Measurements from ENCODE around the gene NALF2.

The NALF2 gene

GRCh38 chrX:69507500-69507789 is 3.3 kb downstream of the NALF2 start:
- H3K4me3 Mint-ChIP-seq: no peak overlapping the region
- H3K9me3 Mint-ChIP-seq: peaks cover 1% of the 10 kb centered on the region
- H3K4me1 Mint-ChIP-seq: peaks cover 4% of the 10 kb centered on the region

GRCh38 chrX:69508610-69509009 is 4.5 kb downstream of the NALF2 start:
- Mint-ChIP-seq H3K4me3 (no peak overlapping the region), H3K4me1 (peaks cover 4% of the 10 kb centered on the region), H3K27ac (no peak overlapping the region), H3K9me3 (peaks cover 1% of the 10 kb centered on the region), H3K27me3 (peaks cover 12% of the 10 kb centered on the region), H3K36me3 (peaks cover 2% of the 10 kb centered on the region)
- ATAC-seq (ENCODE audit: low read depth) (no peak), DNase-seq (ENCODE audit: low spot score in 2 of 2) (no peak)

More at GRCh38 chrX:69507500-69507789, 3.3 kb downstream of the NALF2 start:
- DNase-seq (ENCODE audit: low spot score in 2 of 2): no peak
- Mint-ChIP-seq H3K27me3 (peaks cover 12% of the 10 kb centered on the region), H3K36me3 (peaks cover 2% of the 10 kb centered on the region), H3K27ac (no peak overlapping the region)
- no peak for ATAC-seq (ENCODE audit: low read depth)

DNA sequence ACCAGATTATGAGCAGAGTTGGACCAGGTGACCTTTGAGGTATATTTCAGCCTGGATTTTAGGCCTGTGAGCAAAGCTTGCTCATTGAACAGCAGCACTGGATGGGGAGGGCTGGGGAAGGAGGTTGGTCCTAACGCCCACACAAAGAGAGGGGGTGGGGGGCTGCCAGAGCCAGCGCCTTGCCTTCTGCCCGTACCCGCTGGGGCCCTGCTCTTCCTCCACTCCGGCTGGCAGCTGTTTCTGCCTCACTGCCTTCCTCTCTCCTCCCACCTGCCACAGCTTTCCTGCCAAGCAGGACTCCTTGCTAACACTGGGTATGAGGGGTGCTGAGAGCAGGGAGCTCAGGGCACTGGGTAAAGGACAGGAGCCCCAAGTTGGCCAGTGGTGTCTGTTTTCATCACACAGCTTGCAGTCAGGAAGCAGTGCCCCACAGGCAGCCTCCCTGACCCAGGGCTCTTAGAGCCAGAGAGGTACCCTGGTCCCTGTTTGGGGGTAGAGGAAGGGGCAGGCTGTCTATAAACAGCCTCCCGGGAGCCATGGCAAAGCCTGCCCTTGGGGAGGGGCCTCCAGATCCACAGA is 6.1 kb downstream of the NALF2 start:
- no peak overlapping the region for H3K27ac Mint-ChIP-seq
- H3K36me3 Mint-ChIP-seq: peaks cover 2% of the 10 kb centered on the region
- peaks cover 1% of the 10 kb centered on the region for H3K9me3 Mint-ChIP-seq
- no peak for DNase-seq (ENCODE audit: low spot score in 2 of 2)
- no peak for ATAC-seq (ENCODE audit: low read depth)
- H3K4me3 Mint-ChIP-seq: no peak overlapping the region
- peaks cover 12% of the 10 kb centered on the region for H3K27me3 Mint-ChIP-seq
- peaks cover 4% of the 10 kb centered on the region for H3K4me1 Mint-ChIP-seq

DNA sequence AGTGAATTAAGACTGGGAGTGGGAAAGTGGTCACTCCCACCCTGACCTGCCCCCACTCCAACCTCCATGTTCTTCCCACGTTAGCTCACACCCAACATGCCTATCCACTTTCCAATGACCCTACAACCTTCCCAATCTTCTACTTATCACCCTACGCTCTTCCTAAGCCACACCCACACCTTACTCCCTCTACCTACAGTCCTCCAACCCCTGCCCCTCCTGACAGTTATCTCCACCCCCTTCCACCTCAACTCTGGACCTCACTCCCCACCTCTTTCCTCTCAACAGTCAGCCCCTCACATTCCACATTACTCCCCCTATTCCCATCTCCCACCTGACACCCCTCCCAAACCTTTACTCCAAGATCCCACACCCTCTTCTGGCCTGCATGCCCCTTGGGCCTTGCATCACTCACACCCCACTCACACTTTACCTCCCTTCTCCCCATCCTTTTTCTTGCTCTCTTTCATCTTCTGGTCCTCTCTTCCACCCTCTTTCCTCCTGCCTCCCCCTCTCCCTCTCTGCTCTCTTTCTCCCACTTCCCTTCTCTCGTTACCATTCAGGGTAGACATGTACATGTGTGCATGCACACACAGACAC is 6.9 kb downstream of the NALF2 start:
- H3K27ac Mint-ChIP-seq: no peak overlapping the region
- DNase-seq (ENCODE audit: low spot score in 2 of 2): no peak
- peaks cover 4% of the 10 kb centered on the region for H3K4me1 Mint-ChIP-seq
- ATAC-seq (ENCODE audit: low read depth): no peak
- H3K27me3 Mint-ChIP-seq: peaks cover 12% of the 10 kb centered on the region
- peaks cover 1% of the 10 kb centered on the region for H3K9me3 Mint-ChIP-seq
- peaks cover 2% of the 10 kb centered on the region for H3K36me3 Mint-ChIP-seq
- no peak overlapping the region for H3K4me3 Mint-ChIP-seq

DNA sequence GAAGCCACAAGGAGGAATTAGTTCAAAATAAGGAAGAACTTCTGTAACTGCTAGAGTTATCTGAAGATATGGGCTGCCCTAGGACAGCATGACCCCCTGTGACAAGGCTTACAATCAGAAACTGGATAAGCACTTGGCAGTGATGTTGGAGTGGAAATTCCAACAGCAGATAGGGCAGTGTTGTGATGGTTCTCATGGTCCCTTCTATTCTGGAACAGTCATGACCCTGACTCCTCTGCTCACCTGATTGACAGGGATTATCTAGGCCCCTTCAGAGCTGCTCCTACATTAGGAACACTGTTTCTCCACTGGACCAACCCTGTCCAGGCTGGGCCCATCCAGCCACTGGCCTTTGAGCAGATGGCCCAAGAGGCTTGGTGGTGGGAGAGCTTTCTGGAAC is 17.9 kb downstream of the NALF2 start:
- Mint-ChIP-seq H3K27me3 (peaks cover 20% of the 10 kb centered on the region), H3K27ac (no peak overlapping the region)
- no peak for DNase-seq (ENCODE audit: low spot score in 2 of 2)

GRCh38 chrX:69523314-69523713 is 19.2 kb downstream of the NALF2 start:
- Mint-ChIP-seq H3K27me3 (peaks cover 19% of the 10 kb centered on the region), H3K9me3 (no peaks in the 10 kb centered on the region), H3K36me3 (no peaks in the 10 kb centered on the region), H3K27ac (no peak overlapping the region), H3K4me3 (no peak overlapping the region), H3K4me1 (no peaks in the 10 kb centered on the region)
- no peak for ATAC-seq (ENCODE audit: low read depth)
- DNase-seq (ENCODE audit: low spot score in 2 of 2): no peak

More for the DNA sequence above, 17.9 kb downstream of the NALF2 start:
- Mint-ChIP-seq H3K4me3 (no peak overlapping the region), H3K9me3 (no peaks in the 10 kb centered on the region), H3K36me3 (no peaks in the 10 kb centered on the region), H3K4me1 (no peaks in the 10 kb centered on the region)
- no peak for ATAC-seq (ENCODE audit: low read depth)

GRCh38 chrX:69524781-69525363 is 20.7 kb downstream of the NALF2 start:
- Mint-ChIP-seq H3K4me1 (no peaks in the 10 kb centered on the region), H3K36me3 (no peaks in the 10 kb centered on the region), H3K4me3 (no peak overlapping the region), H3K9me3 (no peaks in the 10 kb centered on the region), H3K27me3 (peaks cover 19% of the 10 kb centered on the region), H3K27ac (no peak overlapping the region)
- DNase-seq (ENCODE audit: low spot score in 2 of 2) (no peak), ATAC-seq (ENCODE audit: low read depth) (no peak)

- Mint-ChIP-seq H3K4me1 (no peaks in the 10 kb centered on the region), H3K9me3 (no peaks in the 10 kb centered on the region), H3K27ac (no peak overlapping the region), H3K27me3 (peaks cover 11% of the 10 kb centered on the region), H3K36me3 (no peaks in the 10 kb centered on the region), H3K4me3 (no peak overlapping the region)
- ATAC-seq (ENCODE audit: low read depth) (no peak), DNase-seq (ENCODE audit: low spot score in 2 of 2) (no peak)
Measured at GRCh38 chrX:69530306-69530705, 26.2 kb downstream of the NALF2 start.

- Mint-ChIP-seq H3K36me3 (no peaks in the 10 kb centered on the region), H3K27ac (no peak overlapping the region), H3K4me1 (no peaks in the 10 kb centered on the region), H3K4me3 (no peak overlapping the region), H3K9me3 (no peaks in the 10 kb centered on the region), H3K27me3 (peaks cover 7% of the 10 kb centered on the region)
- ATAC-seq (ENCODE audit: low read depth) (no peak), DNase-seq (ENCODE audit: low spot score in 2 of 2) (no peak)
Measured at GRCh38 chrX:69531031-69531755, 27.1 kb downstream of the NALF2 start.

DNA sequence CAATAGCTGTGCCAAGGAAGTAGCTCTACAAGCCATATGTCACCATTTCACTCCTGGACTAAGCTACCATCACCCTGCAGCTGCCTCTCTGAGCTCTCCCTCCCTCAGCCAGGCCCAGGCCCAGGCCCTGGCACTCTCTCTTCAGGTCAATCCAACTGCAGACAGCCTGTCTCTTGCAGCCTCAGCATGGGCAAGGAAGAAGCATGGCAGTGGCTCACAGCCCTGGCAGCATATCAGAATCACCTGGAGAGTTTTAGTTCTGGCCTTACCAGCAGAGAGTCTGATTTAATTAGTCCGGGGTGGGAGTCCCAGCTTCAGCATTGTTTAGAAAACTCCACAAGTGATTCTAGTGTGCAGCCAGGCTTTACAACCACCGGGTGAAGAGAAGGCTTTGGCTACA is 31.5 kb downstream of the NALF2 start:
- Mint-ChIP-seq H3K27me3 (peaks cover 4% of the 10 kb centered on the region), H3K9me3 (no peaks in the 10 kb centered on the region), H3K4me1 (peaks cover 8% of the 10 kb centered on the region), H3K4me3 (no peak overlapping the region), H3K27ac (no peak overlapping the region), H3K36me3 (no peaks in the 10 kb centered on the region)
- ATAC-seq (ENCODE audit: low read depth): no peak
- no peak for DNase-seq (ENCODE audit: low spot score in 2 of 2)

DNA sequence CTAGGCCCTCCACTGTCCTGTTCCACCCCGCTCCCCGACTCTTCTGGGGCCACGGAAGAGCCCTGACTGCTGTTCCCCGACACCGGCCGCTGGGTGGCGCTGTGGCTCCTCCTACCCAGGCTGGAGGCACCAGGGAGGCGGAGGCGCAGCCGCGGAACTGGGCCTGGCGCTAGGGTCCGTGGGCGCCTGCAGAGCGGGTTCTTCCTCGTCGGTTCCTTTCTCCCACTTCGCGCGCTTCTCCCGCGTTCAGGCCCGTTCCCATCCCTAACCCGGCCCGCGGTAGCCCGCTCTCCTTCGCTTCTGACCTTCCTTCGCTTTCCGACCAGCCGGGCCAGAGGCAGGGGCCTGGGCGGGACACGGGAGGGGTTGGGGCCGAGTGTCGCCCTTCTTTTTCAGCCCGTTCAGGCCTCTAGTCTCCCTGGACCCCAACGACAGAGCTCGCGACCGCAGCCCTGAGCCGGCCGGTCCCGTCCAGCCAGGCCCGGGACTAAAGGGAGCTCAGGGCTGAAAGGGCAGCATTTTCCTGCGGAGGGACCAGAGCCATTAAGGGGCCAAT is 34.3 kb downstream of the NALF2 start:
- Mint-ChIP-seq H3K9me3 (no peaks in the 10 kb centered on the region), H3K4me1 (peaks cover 8% of the 10 kb centered on the region), H3K4me3 (peak overlapping the region; percentile 56), H3K27ac (no peak overlapping the region), H3K36me3 (no peaks in the 10 kb centered on the region), H3K27me3 (peaks cover 4% of the 10 kb centered on the region)
- DNase-seq (ENCODE audit: low spot score in 2 of 2) (peak; percentile 43 to 52), ATAC-seq (ENCODE audit: low read depth) (peak; percentile 82)

GRCh38 chrX:69539437-69539836 is 35.3 kb downstream of the NALF2 start:
- DNase-seq (ENCODE audit: low spot score in 2 of 2) (no peak), ATAC-seq (ENCODE audit: low read depth) (peak; percentile 64)
- Mint-ChIP-seq H3K27ac (peak overlapping the region; percentile 67), H3K27me3 (peaks cover 4% of the 10 kb centered on the region), H3K4me1 (peaks cover 8% of the 10 kb centered on the region), H3K36me3 (no peaks in the 10 kb centered on the region), H3K9me3 (no peaks in the 10 kb centered on the region), H3K4me3 (peak overlapping the region; percentile 62)

GRCh38 chrX:69541956-69542355 is 37.8 kb downstream of the NALF2 start:
- H3K27ac Mint-ChIP-seq: no peak overlapping the region
- peaks cover 4% of the 10 kb centered on the region for H3K27me3 Mint-ChIP-seq
- peaks cover 8% of the 10 kb centered on the region for H3K4me1 Mint-ChIP-seq
- H3K9me3 Mint-ChIP-seq: peaks cover 4% of the 10 kb centered on the region
- DNase-seq (ENCODE audit: low spot score in 2 of 2) (no peak), ATAC-seq (ENCODE audit: low read depth) (no peak)
- no peaks in the 10 kb centered on the region for H3K36me3 Mint-ChIP-seq
- no peak overlapping the region for H3K4me3 Mint-ChIP-seq

GRCh38 chrX:69543572-69543971 is 39.4 kb downstream of the NALF2 start:
- ATAC-seq (ENCODE audit: low read depth): no peak
- no peak for DNase-seq (ENCODE audit: low spot score in 2 of 2)
- H3K9me3 Mint-ChIP-seq: peaks cover 4% of the 10 kb centered on the region
- H3K27me3 Mint-ChIP-seq: peaks cover 2% of the 10 kb centered on the region
- H3K27ac Mint-ChIP-seq: no peak overlapping the region
- H3K36me3 Mint-ChIP-seq: no peaks in the 10 kb centered on the region
- H3K4me1 Mint-ChIP-seq: peaks cover 8% of the 10 kb centered on the region
- H3K4me3 Mint-ChIP-seq: no peak overlapping the region
